ENCODE results near the gene QKI.

DNA sequence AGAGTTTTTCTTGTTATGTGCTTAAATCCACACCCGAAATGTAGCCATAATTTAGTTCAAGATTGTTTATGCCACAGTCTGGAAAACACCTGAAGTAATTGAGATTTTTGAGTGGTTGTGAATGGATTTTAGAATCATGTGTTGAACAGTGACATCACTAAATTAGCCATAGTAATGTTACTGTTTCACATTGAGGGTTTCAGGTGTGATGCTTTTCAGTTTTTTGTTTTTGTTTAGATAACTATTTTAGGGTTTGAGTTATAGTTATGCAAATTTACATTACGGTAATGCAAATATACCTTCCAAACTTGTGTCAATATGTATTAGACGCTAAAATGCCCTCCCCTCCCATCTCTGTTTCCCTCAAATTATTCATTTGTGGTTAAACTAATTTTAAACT, 22.9 kb downstream of the QKI start:
- TF ChIP-seq EZH2 (IDR thresholded peaks at IDR 0.05; ENCODE audit: borderline replicate concordance) = no peak
- TF ChIP-seq, protein P1, sequence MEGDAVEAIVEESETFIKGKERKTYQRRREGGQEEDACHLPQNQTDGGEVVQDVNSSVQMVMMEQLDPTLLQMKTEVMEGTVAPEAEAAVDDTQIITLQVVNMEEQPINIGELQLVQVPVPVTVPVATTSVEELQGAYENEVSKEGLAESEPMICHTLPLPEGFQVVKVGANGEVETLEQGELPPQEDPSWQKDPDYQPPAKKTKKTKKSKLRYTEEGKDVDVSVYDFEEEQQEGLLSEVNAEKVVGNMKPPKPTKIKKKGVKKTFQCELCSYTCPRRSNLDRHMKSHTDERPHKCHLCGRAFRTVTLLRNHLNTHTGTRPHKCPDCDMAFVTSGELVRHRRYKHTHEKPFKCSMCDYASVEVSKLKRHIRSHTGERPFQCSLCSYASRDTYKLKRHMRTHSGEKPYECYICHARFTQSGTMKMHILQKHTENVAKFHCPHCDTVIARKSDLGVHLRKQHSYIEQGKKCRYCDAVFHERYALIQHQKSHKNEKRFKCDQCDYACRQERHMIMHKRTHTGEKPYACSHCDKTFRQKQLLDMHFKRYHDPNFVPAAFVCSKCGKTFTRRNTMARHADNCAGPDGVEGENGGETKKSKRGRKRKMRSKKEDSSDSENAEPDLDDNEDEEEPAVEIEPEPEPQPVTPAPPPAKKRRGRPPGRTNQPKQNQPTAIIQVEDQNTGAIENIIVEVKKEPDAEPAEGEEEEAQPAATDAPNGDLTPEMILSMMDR (IDR thresholded peaks at IDR 0.05; ENCODE audit: poor library complexity) = no peak

Measured in hepatocyte (in vitro differentiated cells).